GM12872 (cell line): Measurements from ENCODE around the gene JAZF1.

Experiments
- TF ChIP-seq, protein P1 (sequence below): IDR thresholded peaks from 3 replicates; pipeline ENCODE4 v1.5.1; 2011; ENCODE audit warnings: low read depth, mild to moderate bottlenecking, low read length, moderate library complexity; ENCODE audit not compliant: insufficient read depth

The JAZF1 gene

DNA sequence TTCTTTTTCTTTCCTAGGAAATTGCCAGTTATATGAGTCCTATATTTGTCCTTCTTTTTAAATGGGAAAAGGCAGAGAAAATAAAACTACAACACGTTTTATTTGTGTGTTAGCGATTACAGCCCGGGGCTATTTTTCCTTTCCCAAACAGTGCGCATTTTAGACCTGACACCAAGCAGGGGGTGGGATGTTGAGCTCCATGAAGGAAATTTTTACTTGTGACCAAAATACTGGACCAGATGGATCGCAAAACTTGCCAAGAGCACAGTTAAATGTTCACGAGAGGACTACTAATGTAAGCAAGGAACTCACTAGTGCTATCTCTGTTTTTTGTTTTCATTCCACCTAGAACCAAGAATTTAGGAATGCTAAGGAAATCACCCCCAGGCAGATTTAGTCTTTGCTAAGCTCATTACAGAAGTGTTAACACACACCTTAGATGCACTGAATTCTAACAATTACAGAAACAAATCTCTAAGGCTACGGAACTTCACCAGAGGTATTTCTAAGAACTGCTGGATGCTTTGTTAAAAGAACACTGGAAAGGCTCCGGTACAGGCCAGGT lies 114.8 kb downstream of the JAZF1 start:
- TF ChIP-seq, protein P1, sequence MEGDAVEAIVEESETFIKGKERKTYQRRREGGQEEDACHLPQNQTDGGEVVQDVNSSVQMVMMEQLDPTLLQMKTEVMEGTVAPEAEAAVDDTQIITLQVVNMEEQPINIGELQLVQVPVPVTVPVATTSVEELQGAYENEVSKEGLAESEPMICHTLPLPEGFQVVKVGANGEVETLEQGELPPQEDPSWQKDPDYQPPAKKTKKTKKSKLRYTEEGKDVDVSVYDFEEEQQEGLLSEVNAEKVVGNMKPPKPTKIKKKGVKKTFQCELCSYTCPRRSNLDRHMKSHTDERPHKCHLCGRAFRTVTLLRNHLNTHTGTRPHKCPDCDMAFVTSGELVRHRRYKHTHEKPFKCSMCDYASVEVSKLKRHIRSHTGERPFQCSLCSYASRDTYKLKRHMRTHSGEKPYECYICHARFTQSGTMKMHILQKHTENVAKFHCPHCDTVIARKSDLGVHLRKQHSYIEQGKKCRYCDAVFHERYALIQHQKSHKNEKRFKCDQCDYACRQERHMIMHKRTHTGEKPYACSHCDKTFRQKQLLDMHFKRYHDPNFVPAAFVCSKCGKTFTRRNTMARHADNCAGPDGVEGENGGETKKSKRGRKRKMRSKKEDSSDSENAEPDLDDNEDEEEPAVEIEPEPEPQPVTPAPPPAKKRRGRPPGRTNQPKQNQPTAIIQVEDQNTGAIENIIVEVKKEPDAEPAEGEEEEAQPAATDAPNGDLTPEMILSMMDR, result no peak

DNA sequence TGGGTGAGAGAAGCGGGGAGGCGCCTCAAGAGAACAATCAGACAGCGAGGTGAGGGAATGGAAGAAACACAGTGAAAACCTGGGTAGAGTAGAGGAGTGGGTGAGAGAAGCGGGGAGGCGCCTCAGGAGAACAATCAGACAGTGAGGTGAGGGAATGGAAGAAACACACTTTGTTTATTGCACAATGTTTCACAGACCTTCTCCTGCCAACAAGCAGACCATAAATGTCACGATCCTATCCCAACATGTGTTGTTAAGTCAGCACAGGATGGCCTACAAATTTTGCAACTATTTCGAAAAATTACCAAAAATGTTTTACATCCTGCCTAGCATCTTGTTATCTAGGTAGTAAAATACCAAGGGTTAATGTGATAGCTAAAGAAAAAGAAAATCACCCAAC lies 115.3 kb downstream of the JAZF1 start:
- TF ChIP-seq, protein P1, result no peak

DNA sequence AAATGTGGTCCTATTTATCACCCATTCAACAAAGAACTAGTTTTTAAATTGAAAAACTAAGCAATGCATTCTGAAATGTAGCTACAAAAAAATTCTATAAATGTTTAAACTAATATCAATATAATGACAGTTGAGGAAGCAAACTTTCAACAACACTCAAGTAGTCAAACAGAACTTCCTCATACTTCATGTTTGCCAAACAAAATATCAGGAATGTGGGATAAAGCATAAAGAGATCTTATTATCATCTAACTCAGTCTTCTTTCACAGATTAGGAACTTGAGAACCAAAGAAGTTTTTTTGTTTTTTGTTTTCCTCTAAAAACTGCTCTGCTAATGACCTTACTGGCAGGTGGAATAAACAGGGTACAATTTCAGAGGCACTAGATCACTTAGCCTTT lies 116.2 kb downstream of the JAZF1 start:
- TF ChIP-seq, protein P1, result no peak

DNA sequence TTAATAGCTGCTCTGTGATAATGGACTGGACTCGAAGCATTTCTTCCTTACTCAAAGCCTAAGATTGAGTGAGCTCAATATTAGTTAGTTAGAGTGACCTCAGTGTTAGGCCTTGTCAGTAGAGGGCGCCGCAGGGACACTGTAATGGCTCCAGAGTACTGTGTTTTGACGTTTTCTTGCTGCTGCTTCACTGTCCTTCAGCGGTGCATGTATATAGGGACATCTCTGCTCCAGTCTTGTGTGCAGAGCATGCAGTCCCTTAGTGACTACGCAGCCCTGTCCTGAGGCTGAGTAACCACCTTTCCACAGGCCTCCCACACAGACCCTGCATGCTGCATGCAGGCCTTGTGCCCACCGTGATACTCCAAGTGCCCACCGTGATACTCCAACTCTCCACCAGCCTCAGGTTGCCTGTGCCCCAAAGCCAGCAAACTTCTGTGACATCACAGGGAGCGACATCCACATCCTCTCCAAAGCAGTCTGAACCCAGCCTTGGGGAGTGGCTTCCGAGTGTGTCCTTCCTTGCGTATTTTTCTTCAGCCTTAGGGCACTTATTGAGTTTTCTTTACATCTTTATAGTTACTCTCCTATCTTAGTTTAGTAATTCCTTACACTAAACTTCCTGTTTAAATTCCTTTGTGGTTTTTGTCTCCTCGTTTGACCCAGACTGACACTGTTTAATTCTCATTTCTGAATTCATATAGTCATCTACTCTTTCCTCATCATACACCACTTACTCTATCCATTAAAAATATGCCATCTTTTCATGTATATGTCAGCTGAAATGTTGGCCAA lies 118.2 kb downstream of the JAZF1 start:
- TF ChIP-seq, protein P1, result peak; percentile 91

DNA sequence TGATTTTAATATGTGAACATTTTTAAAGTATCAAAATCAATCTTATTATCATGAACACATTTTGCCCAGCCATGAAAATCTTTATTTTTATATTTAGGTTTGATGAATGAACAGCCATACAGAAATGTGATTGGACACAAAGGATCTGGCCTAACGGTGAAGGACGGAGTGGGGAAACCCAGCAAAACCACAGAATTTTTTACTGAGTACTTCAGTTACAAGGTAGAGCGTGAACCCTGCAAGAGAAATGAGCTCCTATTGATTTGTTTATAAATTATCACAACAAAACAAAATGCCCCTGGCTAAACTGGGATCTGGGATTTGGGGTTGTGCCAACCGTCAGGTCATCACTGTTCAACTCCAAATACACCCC lies 118.8 kb downstream of the JAZF1 start:
- TF ChIP-seq, protein P1, result no peak

DNA sequence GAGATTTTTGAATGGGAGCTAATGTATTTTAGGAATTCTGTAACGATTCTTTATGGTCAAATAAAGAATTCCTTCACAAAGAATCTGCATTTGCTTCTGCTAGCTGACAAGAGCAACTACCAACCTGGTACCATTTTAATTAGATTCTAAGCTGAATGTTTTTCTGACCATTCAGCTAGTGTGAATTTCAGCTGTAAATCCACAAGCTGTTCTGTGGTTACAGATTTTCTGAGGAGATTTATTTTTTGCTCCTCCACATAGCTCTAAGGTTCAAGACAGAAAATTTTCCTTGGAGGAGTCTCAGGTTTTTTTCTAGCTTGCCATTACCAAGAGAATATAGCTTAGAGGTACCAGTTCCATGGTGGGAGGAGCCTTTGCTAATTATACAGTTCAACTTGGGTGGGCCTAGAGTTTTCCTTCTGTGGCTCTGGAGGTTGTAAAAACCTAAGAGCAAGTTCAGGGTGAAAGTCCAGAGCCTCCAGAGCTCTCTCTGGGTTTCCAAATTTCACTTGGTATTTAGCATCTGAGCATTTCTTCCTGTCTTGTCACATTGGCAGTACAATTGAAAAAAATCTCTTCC lies 120.1 kb downstream of the JAZF1 start:
- TF ChIP-seq, protein P1, result no peak

DNA sequence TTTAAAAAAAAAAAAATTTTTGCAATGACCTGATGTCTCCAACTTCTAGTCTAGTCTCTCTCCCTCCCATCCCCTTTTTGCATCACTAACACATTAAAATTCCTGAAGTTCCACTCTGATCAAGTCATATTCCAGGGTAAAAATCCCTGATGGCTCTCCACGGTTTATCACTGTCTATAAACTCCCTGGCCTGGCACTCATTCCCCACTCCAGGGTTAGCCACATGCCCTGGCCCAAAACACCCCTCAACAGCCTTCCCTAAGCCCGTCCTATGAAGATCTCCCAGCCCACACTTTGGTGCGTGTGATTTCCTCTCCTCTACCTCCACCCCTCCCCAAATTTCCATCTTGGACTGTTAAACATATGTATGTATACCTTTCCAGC lies 125.4 kb downstream of the JAZF1 start:
- TF ChIP-seq, protein P1, result no peak
